ENCODE measurements around the gene TMEM125. TPM values are rescaled to one million over a fixed set of nuclear protein-coding genes. Genes with fewer than 3 reads are reported as not detected.

The TMEM125 gene
- total and polyA plus RNA-seq, 2 experiments from 2014 or later = 28.7 to 43.1 TPM

DNA sequence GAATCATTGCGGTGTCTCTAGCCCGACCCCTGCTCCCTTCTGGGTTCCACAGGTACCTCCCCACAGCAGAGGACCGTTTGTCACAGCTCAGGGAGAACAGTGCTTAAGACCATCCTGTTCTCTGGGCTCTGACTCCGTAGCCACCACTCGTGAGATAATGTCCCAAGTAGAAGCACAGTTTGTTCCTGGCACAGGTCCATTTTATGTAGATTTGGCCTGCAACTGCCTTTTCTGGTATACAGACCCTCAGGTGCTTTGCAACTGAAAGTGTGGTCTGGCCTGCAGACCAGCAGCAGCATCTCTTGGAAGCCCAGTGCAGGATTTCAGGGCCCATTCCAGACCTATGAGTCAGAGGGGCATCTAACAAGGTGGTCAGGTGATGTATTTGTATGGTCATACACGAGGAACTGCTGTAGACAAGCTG lies 28.4 kb upstream of the TMEM125 start:
- H3K4me3 ChIP-seq = no peak overlapping the region
- H2AFZ ChIP-seq = no peak overlapping the region
- H3K4me2 ChIP-seq = no peak overlapping the region
- no peaks in the 10 kb centered on the region for H3K36me3 ChIP-seq (replicated peaks; ENCODE audit: insufficient read depth, low read depth)
- H3K27ac ChIP-seq = no peak overlapping the region
- H3K4me1 ChIP-seq (ENCODE audit: insufficient read depth) = no peaks in the 10 kb centered on the region
- H3K79me2 ChIP-seq = no peaks in the 10 kb centered on the region
- TF ChIP-seq, protein P1, sequence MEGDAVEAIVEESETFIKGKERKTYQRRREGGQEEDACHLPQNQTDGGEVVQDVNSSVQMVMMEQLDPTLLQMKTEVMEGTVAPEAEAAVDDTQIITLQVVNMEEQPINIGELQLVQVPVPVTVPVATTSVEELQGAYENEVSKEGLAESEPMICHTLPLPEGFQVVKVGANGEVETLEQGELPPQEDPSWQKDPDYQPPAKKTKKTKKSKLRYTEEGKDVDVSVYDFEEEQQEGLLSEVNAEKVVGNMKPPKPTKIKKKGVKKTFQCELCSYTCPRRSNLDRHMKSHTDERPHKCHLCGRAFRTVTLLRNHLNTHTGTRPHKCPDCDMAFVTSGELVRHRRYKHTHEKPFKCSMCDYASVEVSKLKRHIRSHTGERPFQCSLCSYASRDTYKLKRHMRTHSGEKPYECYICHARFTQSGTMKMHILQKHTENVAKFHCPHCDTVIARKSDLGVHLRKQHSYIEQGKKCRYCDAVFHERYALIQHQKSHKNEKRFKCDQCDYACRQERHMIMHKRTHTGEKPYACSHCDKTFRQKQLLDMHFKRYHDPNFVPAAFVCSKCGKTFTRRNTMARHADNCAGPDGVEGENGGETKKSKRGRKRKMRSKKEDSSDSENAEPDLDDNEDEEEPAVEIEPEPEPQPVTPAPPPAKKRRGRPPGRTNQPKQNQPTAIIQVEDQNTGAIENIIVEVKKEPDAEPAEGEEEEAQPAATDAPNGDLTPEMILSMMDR (IDR thresholded peaks at IDR 0.05; ENCODE audit: poor library complexity) = no peak
- no peak for TF ChIP-seq EZH2phosphoT487 (IDR thresholded peaks at IDR 0.05; ENCODE audit: low read depth, severe bottlenecking, unreplicated experiment)
- TF ChIP-seq EZH2 (IDR thresholded peaks at IDR 0.05; ENCODE audit: borderline replicate concordance) = no peak
- H4K20me1 ChIP-seq (ENCODE audit: insufficient read depth, poor library complexity, severe bottlenecking) = no peaks in the 10 kb centered on the region
- DNase-seq (ENCODE audit: low spot score) = peak; percentile 57
- H3K9me2 ChIP-seq (replicated peaks; ENCODE audit: insufficient read depth) = no peaks in the 10 kb centered on the region
- H3K27me3 ChIP-seq = no peaks in the 10 kb centered on the region
- WGBS (ENCODE audit: low lambda C conversion rate, missing lambda C conversion rate) = 62% methylated on average over 6 of the region's 6 CpGs
- H3K9me3 ChIP-seq (ENCODE audit: low read depth) = no peaks in the 10 kb centered on the region

DNA sequence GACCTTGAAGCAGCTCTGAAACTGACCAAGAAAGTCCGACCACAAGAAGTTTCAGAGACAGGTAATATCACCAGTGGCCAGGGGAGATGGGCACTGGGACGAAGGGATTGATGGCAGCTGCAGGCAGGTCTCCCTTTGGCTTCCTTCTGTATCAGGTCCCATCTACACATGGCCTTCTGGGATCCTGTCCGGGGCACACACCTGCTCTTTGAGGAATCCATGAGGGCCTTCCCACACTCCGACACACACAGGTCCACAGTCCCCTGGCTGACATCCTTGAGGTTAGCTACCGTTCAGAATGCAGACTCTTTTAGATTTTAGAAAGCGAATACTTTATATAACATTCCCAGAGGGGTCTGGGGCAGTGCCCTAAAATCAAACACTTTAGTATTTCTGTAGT lies 26.5 kb upstream of the TMEM125 start:
- TF ChIP-seq EZH2 (IDR thresholded peaks at IDR 0.05; ENCODE audit: borderline replicate concordance) (no peak), EZH2phosphoT487 (IDR thresholded peaks at IDR 0.05; ENCODE audit: low read depth, severe bottlenecking, unreplicated experiment) (no peak)
- TF ChIP-seq, protein P1 (IDR thresholded peaks at IDR 0.05; ENCODE audit: poor library complexity) = no peak
- H2AFZ ChIP-seq = no peak overlapping the region
- 87% methylated on average over 6 of the region's 6 CpGs for WGBS (ENCODE audit: low lambda C conversion rate, missing lambda C conversion rate)
- no peak for DNase-seq (ENCODE audit: low spot score)
- no peaks in the 10 kb centered on the region for H3K36me3 ChIP-seq (replicated peaks; ENCODE audit: insufficient read depth, low read depth)
- no peaks in the 10 kb centered on the region for H3K79me2 ChIP-seq
- H3K4me2 ChIP-seq = no peak overlapping the region
- no peaks in the 10 kb centered on the region for H3K27me3 ChIP-seq
- no peak overlapping the region for H3K4me3 ChIP-seq
- H4K20me1 ChIP-seq (ENCODE audit: insufficient read depth, poor library complexity, severe bottlenecking) = no peaks in the 10 kb centered on the region
- no peaks in the 10 kb centered on the region for H3K9me2 ChIP-seq (replicated peaks; ENCODE audit: insufficient read depth)
- H3K9me3 ChIP-seq (ENCODE audit: low read depth) = no peaks in the 10 kb centered on the region
- H3K4me1 ChIP-seq (ENCODE audit: insufficient read depth) = no peaks in the 10 kb centered on the region
- H3K27ac ChIP-seq = no peak overlapping the region

DNA sequence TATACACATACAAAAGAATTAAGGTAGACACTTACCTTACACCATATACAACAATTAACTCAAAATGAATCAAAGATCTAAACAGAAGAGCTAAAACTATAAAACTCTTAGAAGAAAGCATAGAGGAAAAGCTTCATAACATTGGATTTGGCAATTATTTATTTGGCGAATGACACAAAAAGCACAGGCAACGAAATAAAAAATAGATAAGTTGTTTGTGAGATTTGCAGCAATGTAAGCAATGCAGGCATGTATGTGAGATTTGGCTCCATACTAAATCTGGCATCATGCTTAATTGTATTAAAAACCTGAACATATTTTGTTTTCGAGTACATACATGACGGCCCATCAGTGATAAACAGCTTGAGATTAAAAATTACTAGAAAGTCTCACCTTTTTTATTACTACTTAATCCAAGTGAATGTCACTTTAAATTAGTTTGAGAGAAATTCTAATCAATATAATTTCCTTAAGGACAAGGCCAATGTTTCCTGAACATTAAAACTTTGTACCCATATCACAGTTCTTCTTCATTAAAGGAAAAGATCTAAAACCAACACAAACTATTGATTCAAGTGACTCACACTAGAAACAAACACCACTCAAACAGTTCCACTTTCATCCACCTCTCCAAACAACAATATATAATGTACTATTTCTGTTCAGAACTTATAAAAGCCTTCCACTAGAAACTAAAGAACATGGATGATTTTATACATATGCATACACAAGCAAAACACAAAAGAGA lies 23.1 kb upstream of the TMEM125 start:
- Histone ChIP-seq H3K9me2 (replicated peaks; ENCODE audit: insufficient read depth) (no peaks in the 10 kb centered on the region), H3K27me3 (no peaks in the 10 kb centered on the region)
- WGBS (ENCODE audit: low lambda C conversion rate, missing lambda C conversion rate) = 93% methylated on average over 4 of the region's 4 CpGs

More for the DNA sequence above, 23.1 kb upstream of the TMEM125 start:
- Histone ChIP-seq H3K4me1 (ENCODE audit: insufficient read depth) (no peaks in the 10 kb centered on the region), H3K27ac (no peak overlapping the region), H3K4me2 (no peak overlapping the region), H3K36me3 (replicated peaks; ENCODE audit: insufficient read depth, low read depth) (no peaks in the 10 kb centered on the region), H3K4me3 (no peak overlapping the region), H2AFZ (no peak overlapping the region), H3K79me2 (no peaks in the 10 kb centered on the region), H4K20me1 (ENCODE audit: insufficient read depth, poor library complexity, severe bottlenecking) (no peaks in the 10 kb centered on the region), H3K9me3 (ENCODE audit: low read depth) (no peaks in the 10 kb centered on the region)
- DNase-seq (ENCODE audit: low spot score) = no peak
- TF ChIP-seq, protein P1 (IDR thresholded peaks at IDR 0.05; ENCODE audit: poor library complexity) = no peak
- TF ChIP-seq EZH2 (IDR thresholded peaks at IDR 0.05; ENCODE audit: borderline replicate concordance) (no peak), EZH2phosphoT487 (IDR thresholded peaks at IDR 0.05; ENCODE audit: low read depth, severe bottlenecking, unreplicated experiment) (no peak)

All from hepatocyte (in vitro differentiated cells).